AG04450 (cell line): Measurements from ENCODE around the gene TNS3. TPM values are rescaled to one million over a fixed set of nuclear protein-coding genes. Genes with fewer than 3 reads are reported as not detected.

Experiments used
- CTCF ChIA-PET: fragments of 300-600, 350-600 bp; formaldehyde crosslinking; extraction: SDS; loops from one replicate; lab custom pipeline; 2022; ENCODE audit warnings: antibody characterized with exemption, inconsistent platforms; lab: Charles Lee
- POLR2A ChIA-PET: fragments of 350-600 bp; formaldehyde crosslinking; extraction: SDS; loops from one replicate; lab custom pipeline; 2021; ENCODE audit warnings: antibody characterized with exemption, inconsistent platforms; lab: Yijun Ruan, JAX
- DNase-seq: peaks from one replicate; pipeline ENCODE4 v3.0.0-alpha.2; 2011; ENCODE audit warnings: low read depth, low spot score
- H3K27ac ChIP-seq: one replicate; pipeline ENCODE4 v1.5.1; 2012; ENCODE audit warnings: low read depth, low read length, control low read depth
- H3K27me3 ChIP-seq: one replicate; pipeline ENCODE4 v1.6.0; 2012; ENCODE audit warnings: low read length; ENCODE audit not compliant: control insufficient read depth, insufficient read depth
- H3K4me3 ChIP-seq: 2 replicates; pipeline ENCODE4 v1.5.1; 2011; ENCODE audit warnings: mild to moderate bottlenecking, low read depth, low read length, control low read depth
- H3K9me3 ChIP-seq: 2 replicates; pipeline ENCODE4 v1.5.1; 2012; ENCODE audit warnings: low read length; ENCODE audit not compliant: control insufficient read depth, insufficient read depth
- polyA plus RNA-seq: library from polyadenylated mRNA; depleted of rRNA; stranded (reverse); fragments of >200 nt; gene quantifications from 2 replicates; pipeline ENCODE4 v1.2.3, GENCODE V29; 2011
- TF ChIP-seq, protein P1 (sequence below): IDR thresholded peaks from 2 replicates; pipeline ENCODE4 v1.5.1; 2011; ENCODE audit warnings: low read depth, low read length, control low read depth, inconsistent platforms

TNS3 gene
- polyA plus RNA-seq, 1 experiment, result 131 TPM

DNA sequence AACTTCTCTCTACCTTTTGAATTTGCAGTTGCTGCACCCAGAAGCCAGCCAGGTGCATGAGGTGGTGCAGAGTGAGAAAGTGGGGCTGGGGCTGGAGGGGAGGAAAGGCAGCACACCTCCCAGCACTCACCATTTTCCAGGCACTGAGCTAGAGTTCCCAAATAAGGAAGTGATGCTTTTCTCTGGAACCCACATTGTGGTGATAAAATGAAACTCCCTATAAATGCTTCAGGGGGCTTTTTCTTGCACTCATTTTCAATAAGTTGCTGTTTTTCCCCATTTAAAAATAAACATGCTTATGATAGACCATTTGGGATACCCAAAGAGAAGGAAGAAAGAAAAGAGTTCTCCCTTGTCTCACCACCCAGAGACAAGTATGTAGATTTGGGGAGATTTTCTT is 42.8 kb upstream of the TNS3 start:
- ChIA-PET POLR2A (no interaction called here), CTCF (no interaction called here)
- Histone ChIP-seq H3K9me3 (peaks cover 3% of the 10 kb centered on the region; the same call in 1 of the 2 replicates), H3K4me3 (no peak overlapping the region), H3K27me3 (no peaks in the 10 kb centered on the region), H3K27ac (no peak overlapping the region)
- TF ChIP-seq, protein P1, sequence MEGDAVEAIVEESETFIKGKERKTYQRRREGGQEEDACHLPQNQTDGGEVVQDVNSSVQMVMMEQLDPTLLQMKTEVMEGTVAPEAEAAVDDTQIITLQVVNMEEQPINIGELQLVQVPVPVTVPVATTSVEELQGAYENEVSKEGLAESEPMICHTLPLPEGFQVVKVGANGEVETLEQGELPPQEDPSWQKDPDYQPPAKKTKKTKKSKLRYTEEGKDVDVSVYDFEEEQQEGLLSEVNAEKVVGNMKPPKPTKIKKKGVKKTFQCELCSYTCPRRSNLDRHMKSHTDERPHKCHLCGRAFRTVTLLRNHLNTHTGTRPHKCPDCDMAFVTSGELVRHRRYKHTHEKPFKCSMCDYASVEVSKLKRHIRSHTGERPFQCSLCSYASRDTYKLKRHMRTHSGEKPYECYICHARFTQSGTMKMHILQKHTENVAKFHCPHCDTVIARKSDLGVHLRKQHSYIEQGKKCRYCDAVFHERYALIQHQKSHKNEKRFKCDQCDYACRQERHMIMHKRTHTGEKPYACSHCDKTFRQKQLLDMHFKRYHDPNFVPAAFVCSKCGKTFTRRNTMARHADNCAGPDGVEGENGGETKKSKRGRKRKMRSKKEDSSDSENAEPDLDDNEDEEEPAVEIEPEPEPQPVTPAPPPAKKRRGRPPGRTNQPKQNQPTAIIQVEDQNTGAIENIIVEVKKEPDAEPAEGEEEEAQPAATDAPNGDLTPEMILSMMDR, result no peak
- no peak for DNase-seq

DNA sequence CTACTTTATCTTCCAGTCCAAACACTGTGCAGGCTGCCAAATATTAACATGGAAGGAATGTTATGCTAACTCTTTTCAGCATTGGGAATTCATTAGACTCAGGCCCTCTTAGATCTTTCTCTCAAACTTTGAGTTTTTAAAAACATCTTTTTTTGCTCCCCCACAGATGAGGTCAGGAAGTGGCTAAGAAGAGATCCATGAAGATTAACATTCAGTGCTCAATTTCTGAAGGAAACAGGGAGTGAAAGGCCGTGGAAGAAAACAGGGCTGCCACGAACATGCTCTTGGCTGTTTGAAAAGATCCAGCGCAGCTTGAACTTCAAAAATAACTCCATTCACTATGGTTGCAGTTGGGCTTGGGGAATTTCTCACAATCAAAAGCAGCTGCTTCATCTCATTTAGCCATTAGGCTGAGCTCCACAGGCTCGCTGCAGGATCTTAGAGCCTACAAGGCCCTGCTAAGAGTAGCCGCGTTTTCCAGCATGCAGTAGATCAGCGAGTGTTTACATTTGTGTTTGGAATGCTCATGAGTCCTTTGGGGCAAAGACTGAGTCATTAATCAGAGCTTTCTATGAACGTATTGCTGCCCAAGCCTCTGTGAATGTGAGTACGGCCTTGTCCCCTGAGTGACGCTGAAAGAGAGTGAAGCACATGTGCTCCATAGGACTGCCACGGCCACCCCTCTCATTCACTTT is 41.2 kb upstream of the TNS3 start:
- peak; percentile 91 for DNase-seq
- POLR2A ChIA-PET, result interaction anchor here (0.5 to 1.7 kb wide), 16 partner anchors 11 to 164 kb away, joined by 3 to 32 read pairs (median 4); partner anchors contain the start of gene TNS3
- CTCF ChIA-PET, result interaction anchor here (0.5 kb wide), 1 partner anchor 45 kb away, joined by 3 read pairs; no protein-coding TSS in a partner anchor
- no peaks in the 10 kb centered on the region; the same call in 1 of the 2 replicates for H3K9me3 ChIP-seq
- no peaks in the 10 kb centered on the region for H3K27me3 ChIP-seq
- peak overlapping the region; percentile 69 for H3K27ac ChIP-seq
- H3K4me3 ChIP-seq, result no peak overlapping the region
- TF ChIP-seq, protein P1, result no peak

DNA sequence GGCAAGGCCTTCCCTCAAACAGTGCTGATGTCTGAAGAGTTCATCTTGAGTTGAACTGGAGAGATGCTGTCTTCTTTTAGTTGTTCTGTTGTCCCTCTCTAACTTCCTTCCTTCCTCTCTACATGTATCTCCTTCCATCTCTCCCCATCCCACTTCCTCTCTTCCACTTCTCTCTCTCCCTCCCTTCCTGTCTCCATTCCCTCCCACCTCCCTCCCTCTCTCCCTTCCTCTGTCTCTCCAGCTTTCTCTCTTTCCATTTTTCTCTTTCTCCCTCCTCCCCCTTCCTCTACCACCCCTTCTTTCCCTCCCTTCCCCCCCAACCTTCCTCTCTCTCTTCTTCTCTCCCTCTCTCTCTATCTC is 40.7 kb upstream of the TNS3 start:
- no peaks in the 10 kb centered on the region; the same call in 1 of the 2 replicates for H3K9me3 ChIP-seq
- no peaks in the 10 kb centered on the region for H3K27me3 ChIP-seq
- H3K4me3 ChIP-seq, result no peak overlapping the region
- CTCF ChIA-PET, result no interaction called here
- peak overlapping the region; percentile 69 for H3K27ac ChIP-seq
- POLR2A ChIA-PET, result interaction anchor here (0.5 to 1.7 kb wide), 12 partner anchors 11 to 164 kb away, joined by 3 to 32 read pairs (median 4); partner anchors contain the start of gene TNS3
- TF ChIP-seq, protein P1, result no peak
- no peak for DNase-seq

DNA sequence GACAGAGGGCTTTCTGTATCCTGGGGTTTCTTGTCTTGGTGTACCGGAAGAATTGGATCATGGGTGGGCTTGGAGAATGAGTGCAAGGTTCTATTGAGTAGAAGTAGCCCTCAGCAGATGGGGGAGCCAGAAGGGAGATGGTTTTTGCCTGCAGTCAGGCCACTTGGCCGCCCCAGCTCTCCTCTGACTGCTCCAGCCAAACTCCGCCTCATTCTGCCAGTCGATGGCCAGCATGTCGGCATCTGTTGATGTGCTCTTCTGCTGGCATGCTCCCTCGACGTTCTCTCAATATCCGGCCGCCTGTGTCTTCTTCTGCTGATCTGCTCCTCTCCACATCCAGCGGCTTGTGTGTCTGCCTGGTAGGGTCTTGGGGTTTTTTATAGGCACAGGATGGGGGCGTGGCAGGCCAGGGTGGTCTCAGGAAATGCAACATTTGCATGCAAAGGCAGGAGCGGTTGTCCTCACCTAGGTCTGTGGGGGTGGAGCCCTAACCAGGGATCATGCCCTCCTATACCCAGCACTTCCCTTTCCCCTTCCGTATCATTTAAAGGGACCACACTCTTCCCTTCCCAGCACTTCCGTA is 40.2 kb upstream of the TNS3 start:
- CTCF ChIA-PET, result no interaction called here
- no peaks in the 10 kb centered on the region; the same call in 1 of the 2 replicates for H3K9me3 ChIP-seq
- H3K27me3 ChIP-seq, result no peaks in the 10 kb centered on the region
- no peak for DNase-seq
- H3K27ac ChIP-seq, result peak overlapping the region; percentile 69
- TF ChIP-seq, protein P1, result no peak
- no peak overlapping the region for H3K4me3 ChIP-seq
- POLR2A ChIA-PET, result interaction anchor here (1.2 to 1.7 kb wide), 2 partner anchors 12 to 40 kb away, joined by 4 to 32 read pairs; partner anchors contain the start of gene TNS3

DNA sequence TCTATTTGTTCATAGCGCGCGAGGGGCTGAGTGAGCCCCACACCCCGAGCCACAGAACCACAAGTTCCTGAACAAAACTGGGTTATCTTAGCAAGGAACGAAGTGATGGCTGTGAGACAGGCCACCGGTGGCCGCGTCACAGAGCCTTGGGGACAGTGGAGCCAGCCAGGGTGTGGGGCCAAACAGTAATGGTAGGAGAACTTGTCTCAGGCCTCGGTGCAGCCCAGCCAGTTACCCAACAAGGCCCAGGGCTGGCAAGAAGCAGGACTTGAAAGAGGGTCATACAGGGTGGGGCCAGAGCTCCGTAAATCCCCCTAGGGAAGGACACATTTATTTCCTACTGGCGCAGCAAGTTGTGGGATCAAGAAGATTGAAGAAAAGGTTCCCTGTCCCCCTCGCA is 39.4 kb upstream of the TNS3 start:
- Histone ChIP-seq H3K27ac (peak overlapping the region; percentile 69), H3K9me3 (no peaks in the 10 kb centered on the region; the same call in 1 of the 2 replicates), H3K4me3 (no peak overlapping the region), H3K27me3 (no peaks in the 10 kb centered on the region)
- TF ChIP-seq, protein P1, result no peak
- no peak for DNase-seq
- POLR2A ChIA-PET, result no interaction called here
- CTCF ChIA-PET, result no interaction called here
